Kidney tubule cell (primary cell): ENCODE data around the gene KIAA1217.

Source experiments
- DNase-seq: peaks from one replicate; pipeline ENCODE4 v3.0.0-alpha.2; 2018; ENCODE audit warnings: low spot score

Gene KIAA1217

GRCh38 chr10:24207781-24208611, 942 bp upstream of the KIAA1217 start:
- peak; percentile 34 for DNase-seq

GRCh38 chr10:24209432-24209771, 464 bp downstream of the KIAA1217 start:
- DNase-seq, result peak; percentile 87

- DNase-seq, result peak; percentile 81
Measured at GRCh38 chr10:24209946-24210491, 1.1 kb downstream of the KIAA1217 start.

- DNase-seq, result no peak
Measured at GRCh38 chr10:24210501-24210900, 1.6 kb downstream of the KIAA1217 start.

GRCh38 chr10:24213266-24213665, 4.3 kb downstream of the KIAA1217 start:
- DNase-seq, result no peak

GRCh38 chr10:24213881-24214280, 4.9 kb downstream of the KIAA1217 start:
- peak; percentile 15 for DNase-seq

GRCh38 chr10:24214762-24215161, 5.8 kb downstream of the KIAA1217 start:
- no peak for DNase-seq

- no peak for DNase-seq
Measured at GRCh38 chr10:24215196-24215595, 6.3 kb downstream of the KIAA1217 start.

- no peak for DNase-seq
Measured at GRCh38 chr10:24215603-24216002, 6.7 kb downstream of the KIAA1217 start.

- DNase-seq, result no peak
Measured at GRCh38 chr10:24219963-24220362, 11.0 kb downstream of the KIAA1217 start.

GRCh38 chr10:24223341-24223740, 14.4 kb downstream of the KIAA1217 start:
- no peak for DNase-seq

GRCh38 chr10:24223953-24224352, 15.0 kb downstream of the KIAA1217 start:
- DNase-seq, result no peak

GRCh38 chr10:24228642-24229041, 19.7 kb downstream of the KIAA1217 start:
- no peak for DNase-seq

- no peak for DNase-seq
Measured at GRCh38 chr10:24229909-24230308, 21.0 kb downstream of the KIAA1217 start.

- no peak for DNase-seq
Measured at GRCh38 chr10:24231200-24231599, 22.3 kb downstream of the KIAA1217 start.

GRCh38 chr10:24234784-24235183, 25.8 kb downstream of the KIAA1217 start:
- DNase-seq, result no peak

- DNase-seq, result no peak
Measured at GRCh38 chr10:24235471-24235870, 26.5 kb downstream of the KIAA1217 start.

GRCh38 chr10:24237801-24238395, 29.0 kb downstream of the KIAA1217 start:
- no peak for DNase-seq

- peak; percentile 57 for DNase-seq
Measured at GRCh38 chr10:24238519-24239247, 29.7 kb downstream of the KIAA1217 start.

- no peak for DNase-seq
Measured at GRCh38 chr10:24239289-24240040, 30.5 kb downstream of the KIAA1217 start.

- DNase-seq, result no peak
Measured at GRCh38 chr10:24240041-24240751, 31.3 kb downstream of the KIAA1217 start.
